Measurements from ENCODE around the gene MATK. TPM values are rescaled to one million over a fixed set of nuclear protein-coding genes. Genes with fewer than 3 reads are reported as not detected.

The MATK gene
- total and polyA plus RNA-seq, 10 of the 15 experiments (the other 5 are each of a cell fraction or from before 2014, with no cell fraction given), result 0.24 to 2.2 (median 1.1) TPM; not detected in 2

Small RNAs within 50 kb of the gene (small RNA-seq; reads per million reads assigned to genes)
- not detected for gene AC005777.1

Other genes starting within 250 kb of the MATK start
Only the 7 nearest of the 17 such genes appear.
- gene PIP5K1C, start 85.9 kb downstream of the MATK start, total RNA-seq (2014; rRNA removed), result 4.5 and 6.0 TPM in 2 replicates
- 2.2 TPM in 2 replicates for gene PIP5K1C, start 85.9 kb downstream of the MATK start, total RNA-seq (2014; rRNA removed; fragmentation: Illumina TruSeq; extraction: Trizol)
- 19.0 and 19.6 TPM in 2 replicates for gene PIP5K1C, start 85.9 kb downstream of the MATK start, total RNA-seq (2021)
- gene PIP5K1C, start 85.9 kb downstream of the MATK start, polyA plus RNA-seq (2011; rRNA removed), result 0.84 and 2.3 TPM in 2 replicates
- gene PIP5K1C, start 85.9 kb downstream of the MATK start, polyA plus RNA-seq (2014; fragmentation: Illumina TruSeq; extraction: Trizol), result 2.4 and 4.6 TPM in 2 replicates
- gene PIP5K1C, start 85.9 kb downstream of the MATK start, polyA plus RNA-seq (2014; fragmentation: Nextera tagmentation; extraction: Ambion mirVana), result under 1 TPM; 0.39 to 0.46 TPM
- 9.3 and 12.6 TPM in 2 replicates for gene PIP5K1C, start 85.9 kb downstream of the MATK start, polyA plus RNA-seq (2014; rRNA removed)
- gene PIP5K1C, start 85.9 kb downstream of the MATK start, polyA plus RNA-seq (2016; fragmentation: Nextera tagmentation; extraction: Ambion mirVana), result 10 to 100 TPM in 1 of 2 experiments, 1 to 10 TPM in 1; 7.8 to 10.3 TPM
- not detected in 2 replicates for gene TJP3, start 78.0 kb downstream of the MATK start, total RNA-seq (2014; rRNA removed)
- gene TJP3, start 78.0 kb downstream of the MATK start, total RNA-seq (2014; rRNA removed; fragmentation: Illumina TruSeq; extraction: Trizol), result not detected in 2 replicates
- gene TJP3, start 78.0 kb downstream of the MATK start, total RNA-seq (2021), result 0.16 and 0.41 TPM in 2 replicates
- 0.06 and 0.18 TPM in 2 replicates for gene TJP3, start 78.0 kb downstream of the MATK start, polyA plus RNA-seq (2011; rRNA removed)
- not detected in 2 replicates for gene TJP3, start 78.0 kb downstream of the MATK start, polyA plus RNA-seq (2014; fragmentation: Illumina TruSeq; extraction: Trizol)
- gene TJP3, start 78.0 kb downstream of the MATK start, polyA plus RNA-seq (2014; fragmentation: Nextera tagmentation; extraction: Ambion mirVana), result not detected
- 0.03 and 0.04 TPM in 2 replicates for gene TJP3, start 78.0 kb downstream of the MATK start, polyA plus RNA-seq (2014; rRNA removed)
- 1 to 10 TPM in 1 of 2 experiments, not detected in 1; 1.2 TPM for gene TJP3, start 78.0 kb downstream of the MATK start, polyA plus RNA-seq (2016; fragmentation: Nextera tagmentation; extraction: Ambion mirVana)
- 29.4 and 29.6 TPM in 2 replicates for gene APBA3, start 24.7 kb downstream of the MATK start, total RNA-seq (2014; rRNA removed)
- 8.7 and 11.5 TPM in 2 replicates for gene APBA3, start 24.7 kb downstream of the MATK start, total RNA-seq (2014; rRNA removed; fragmentation: Illumina TruSeq; extraction: Trizol)
- gene APBA3, start 24.7 kb downstream of the MATK start, total RNA-seq (2021), result 24.7 and 27.0 TPM in 2 replicates
- gene APBA3, start 24.7 kb downstream of the MATK start, polyA plus RNA-seq (2011; rRNA removed), result 5.8 and 13.4 TPM in 2 replicates
- 1.9 and 8.8 TPM in 2 replicates for gene APBA3, start 24.7 kb downstream of the MATK start, polyA plus RNA-seq (2014; fragmentation: Illumina TruSeq; extraction: Trizol)
- under 1 TPM; 0.31 to 0.91 TPM for gene APBA3, start 24.7 kb downstream of the MATK start, polyA plus RNA-seq (2014; fragmentation: Nextera tagmentation; extraction: Ambion mirVana)
- gene APBA3, start 24.7 kb downstream of the MATK start, polyA plus RNA-seq (2014; rRNA removed), result 36.4 and 40.4 TPM in 2 replicates
- gene APBA3, start 24.7 kb downstream of the MATK start, polyA plus RNA-seq (2016; fragmentation: Nextera tagmentation; extraction: Ambion mirVana), result 10 to 100 TPM; 23.2 to 27.3 TPM
- gene MRPL54, start 23.7 kb downstream of the MATK start, total RNA-seq (2014; rRNA removed), result 81.9 and 86.2 TPM in 2 replicates
- 73.2 and 77.4 TPM in 2 replicates for gene MRPL54, start 23.7 kb downstream of the MATK start, total RNA-seq (2014; rRNA removed; fragmentation: Illumina TruSeq; extraction: Trizol)
- gene MRPL54, start 23.7 kb downstream of the MATK start, total RNA-seq (2021), result 72.9 and 75.5 TPM in 2 replicates
- gene MRPL54, start 23.7 kb downstream of the MATK start, polyA plus RNA-seq (2011; rRNA removed), result 39.4 and 61.6 TPM in 2 replicates
- gene MRPL54, start 23.7 kb downstream of the MATK start, polyA plus RNA-seq (2014; fragmentation: Illumina TruSeq; extraction: Trizol), result 14.3 and 46.5 TPM in 2 replicates
- 10 to 100 TPM in 1 of 2 experiments, 1 to 10 TPM in 1; 3.1 to 14.9 TPM for gene MRPL54, start 23.7 kb downstream of the MATK start, polyA plus RNA-seq (2014; fragmentation: Nextera tagmentation; extraction: Ambion mirVana)
- 78.3 and 107 TPM in 2 replicates for gene MRPL54, start 23.7 kb downstream of the MATK start, polyA plus RNA-seq (2014; rRNA removed)
- gene MRPL54, start 23.7 kb downstream of the MATK start, polyA plus RNA-seq (2016; fragmentation: Nextera tagmentation; extraction: Ambion mirVana), result 10 to 100 TPM; 86.3 to 98.7 TPM
- not detected in 2 replicates for gene RAX2, start 14.2 kb downstream of the MATK start, total RNA-seq (2014; rRNA removed)
- gene RAX2, start 14.2 kb downstream of the MATK start, total RNA-seq (2014; rRNA removed; fragmentation: Illumina TruSeq; extraction: Trizol), result not detected in 2 replicates
- gene RAX2, start 14.2 kb downstream of the MATK start, total RNA-seq (2021), result not detected in 2 replicates
- gene RAX2, start 14.2 kb downstream of the MATK start, polyA plus RNA-seq (2011; rRNA removed), result not detected in 2 replicates
- gene RAX2, start 14.2 kb downstream of the MATK start, polyA plus RNA-seq (2014; fragmentation: Illumina TruSeq; extraction: Trizol), result not detected in 2 replicates
- gene RAX2, start 14.2 kb downstream of the MATK start, polyA plus RNA-seq (2014; fragmentation: Nextera tagmentation; extraction: Ambion mirVana), result not detected
- gene RAX2, start 14.2 kb downstream of the MATK start, polyA plus RNA-seq (2014; rRNA removed), result not detected in 2 replicates
- gene RAX2, start 14.2 kb downstream of the MATK start, polyA plus RNA-seq (2016; fragmentation: Nextera tagmentation; extraction: Ambion mirVana), result not detected
- gene ZFR2, start 82.7 kb upstream of the MATK start, total RNA-seq (2014; rRNA removed), result not detected in 2 replicates
- not detected in 2 replicates for gene ZFR2, start 82.7 kb upstream of the MATK start, total RNA-seq (2014; rRNA removed; fragmentation: Illumina TruSeq; extraction: Trizol)
- gene ZFR2, start 82.7 kb upstream of the MATK start, total RNA-seq (2021), result 0.18 TPM in 1 of 2 replicates, not detected in the other
- gene ZFR2, start 82.7 kb upstream of the MATK start, polyA plus RNA-seq (2011; rRNA removed), result not detected in 2 replicates
- not detected in 2 replicates for gene ZFR2, start 82.7 kb upstream of the MATK start, polyA plus RNA-seq (2014; fragmentation: Illumina TruSeq; extraction: Trizol)
- gene ZFR2, start 82.7 kb upstream of the MATK start, polyA plus RNA-seq (2014; fragmentation: Nextera tagmentation; extraction: Ambion mirVana), result not detected
- not detected in 2 replicates for gene ZFR2, start 82.7 kb upstream of the MATK start, polyA plus RNA-seq (2014; rRNA removed)
- not detected for gene ZFR2, start 82.7 kb upstream of the MATK start, polyA plus RNA-seq (2016; fragmentation: Nextera tagmentation; extraction: Ambion mirVana)
- under 0.01 and 0.05 TPM in 2 replicates for gene ATCAY, start 94.3 kb upstream of the MATK start, total RNA-seq (2014; rRNA removed)
- gene ATCAY, start 94.3 kb upstream of the MATK start, total RNA-seq (2014; rRNA removed; fragmentation: Illumina TruSeq; extraction: Trizol), result 0.05 TPM in 1 of 2 replicates, not detected in the other
- not detected in 2 replicates for gene ATCAY, start 94.3 kb upstream of the MATK start, total RNA-seq (2021)
- not detected in 2 replicates for gene ATCAY, start 94.3 kb upstream of the MATK start, polyA plus RNA-seq (2011; rRNA removed)
- 0.01 and 0.10 TPM in 2 replicates for gene ATCAY, start 94.3 kb upstream of the MATK start, polyA plus RNA-seq (2014; fragmentation: Illumina TruSeq; extraction: Trizol)
- gene ATCAY, start 94.3 kb upstream of the MATK start, polyA plus RNA-seq (2014; fragmentation: Nextera tagmentation; extraction: Ambion mirVana), result under 1 TPM in 1 of 2 experiments, not detected in 1; 0.02 TPM
- 0.01 and 0.05 TPM in 2 replicates for gene ATCAY, start 94.3 kb upstream of the MATK start, polyA plus RNA-seq (2014; rRNA removed)
- under 1 TPM; 0.04 TPM for gene ATCAY, start 94.3 kb upstream of the MATK start, polyA plus RNA-seq (2016; fragmentation: Nextera tagmentation; extraction: Ambion mirVana)

Data from GM12878 (cell line).